ENCODE results near the gene C1orf87. TPM values are rescaled to one million over a fixed set of nuclear protein-coding genes. Genes with fewer than 3 reads are reported as not detected.

The C1orf87 gene
- total RNA-seq, 1 experiment from 2014 or later: 0.33 TPM

GRCh38 chr1:60065199-60065598 is 8.4 kb downstream of the C1orf87 start:
- H2AFZ ChIP-seq (ENCODE audit: low read length): no peak overlapping the region

More at GRCh38 chr1:60065199-60065598, 8.4 kb downstream of the C1orf87 start:
- Mint-ChIP-seq H3K36me3 (ENCODE audit: insufficient read depth in 1 of 3, low read depth in 3 of 3) (no peaks in the 10 kb centered on the region), H3K4me1 (peaks cover 7 to 12% of the 10 kb centered on the region in 2 experiments), H3K4me3 (no peak overlapping the region), H3K27me3 (ENCODE audit: low read depth) (no peaks in the 10 kb centered on the region), H3K27ac (no peak overlapping the region), H3K9me3 (peaks cover 0 to 3% of the 10 kb centered on the region in 2 experiments; a peak in 2 of 5 replicates)
- DNase-seq: no peak
- no peak overlapping the region for H2BK5ac ChIP-seq (ENCODE audit: insufficient read length, low read length)
- H3K23ac ChIP-seq (ENCODE audit: insufficient read length, low read depth, low read length): no peak overlapping the region
- H3K27ac ChIP-seq (ENCODE audit: insufficient read length, low read depth, low read length): no peak overlapping the region
- H3K9ac ChIP-seq (ENCODE audit: extremely low read depth, insufficient read length, low read length): no peak overlapping the region
- no peaks in the 10 kb centered on the region for H3K4me1 ChIP-seq (ENCODE audit: insufficient read depth, low read length)
- H4K91ac ChIP-seq (ENCODE audit: insufficient read length, low read depth, low read length): no peak overlapping the region
- H3K27me3 ChIP-seq (ENCODE audit: insufficient read depth, low read length): no peaks in the 10 kb centered on the region
- no peaks in the 10 kb centered on the region for H3K79me2 ChIP-seq (ENCODE audit: insufficient read depth, low read length)
- H3T11ph ChIP-seq (ENCODE audit: low read length): no peak overlapping the region
- H3K79me1 ChIP-seq (ENCODE audit: insufficient read depth, low read depth, low read length, poor library complexity, severe bottlenecking): no peaks in the 10 kb centered on the region
- no peaks in the 10 kb centered on the region for H3K23me2 ChIP-seq (ENCODE audit: insufficient read length, low read depth, low read length, poor library complexity, severe bottlenecking)
- H3K18ac ChIP-seq (ENCODE audit: insufficient read length, low read depth, low read length): no peak overlapping the region
- no CpG with 5 or more reads among the region's 2 CpGs for WGBS (ENCODE audit: extremely low coverage, insufficient read length, low lambda C conversion rate)
- no peak overlapping the region for H4K8ac ChIP-seq (replicated peaks; ENCODE audit: insufficient read length, low read depth, low read length)
- no peak for TF ChIP-seq CTCF (conservative IDR thresholded peaks at IDR 0.05)
- H2BK120ac ChIP-seq (ENCODE audit: low read depth, low read length, poor library complexity, severe bottlenecking): no peak overlapping the region
- no peak overlapping the region for H3K4me2 ChIP-seq (ENCODE audit: insufficient read depth, insufficient read length, low read length)
- no peak overlapping the region for H2BK12ac ChIP-seq (ENCODE audit: insufficient read length, low read depth, low read length)
- H2AK5ac ChIP-seq (ENCODE audit: insufficient read length, low read length): no peak overlapping the region
- H3K56ac ChIP-seq (ENCODE audit: insufficient read length, low read depth, low read length): no peak overlapping the region
- H3K4ac ChIP-seq (ENCODE audit: low read depth, low read length): no peak overlapping the region
- no peak overlapping the region for H3K14ac ChIP-seq (ENCODE audit: insufficient read depth, low read length)
- no peaks in the 10 kb centered on the region for H3K9me3 ChIP-seq (ENCODE audit: control insufficient read depth, low read depth, low read length)
- H2BK20ac ChIP-seq (ENCODE audit: low read depth, low read length, poor library complexity, severe bottlenecking): no peak overlapping the region
- no peak overlapping the region for H2BK15ac ChIP-seq (ENCODE audit: low read depth, low read length)
- no peak overlapping the region for H4K5ac ChIP-seq (ENCODE audit: insufficient read length, low read depth, low read length)
- no peaks in the 10 kb centered on the region for H4K20me1 ChIP-seq (ENCODE audit: control insufficient read depth, insufficient read depth, insufficient read length)
